Mucosa of stomach (tissue), 1 donor: ENCODE results near the gene TANGO6.

Experiments used
- H3K27me3 ChIP-seq: one replicate; pipeline ENCODE4 v1.7.0; 2013; ENCODE audit warnings: mild to moderate bottlenecking, low read length; ENCODE audit not compliant: control insufficient read depth, insufficient read depth
- H3K36me3 ChIP-seq: one replicate; pipeline ENCODE4 v1.7.0; 2013; ENCODE audit warnings: low read length; ENCODE audit not compliant: control insufficient read depth, insufficient read depth
- H3K4me1 ChIP-seq: one replicate; pipeline ENCODE4 v1.7.0; 2013; ENCODE audit warnings: mild to moderate bottlenecking, low read length; ENCODE audit not compliant: control insufficient read depth, insufficient read depth
- H3K4me3 ChIP-seq: one replicate; pipeline ENCODE4 v1.7.0; 2013; ENCODE audit warnings: low read length
- H3K9ac ChIP-seq: one replicate; pipeline ENCODE4 v1.7.0; 2013; ENCODE audit warnings: mild to moderate bottlenecking, low read length, moderate library complexity
- H3K9me3 ChIP-seq: one replicate; pipeline ENCODE4 v1.7.0; 2013; ENCODE audit warnings: mild to moderate bottlenecking, low read length, moderate library complexity; ENCODE audit not compliant: control insufficient read depth
- donor health status: Pancreatic carcinoma.

TANGO6 gene

DNA sequence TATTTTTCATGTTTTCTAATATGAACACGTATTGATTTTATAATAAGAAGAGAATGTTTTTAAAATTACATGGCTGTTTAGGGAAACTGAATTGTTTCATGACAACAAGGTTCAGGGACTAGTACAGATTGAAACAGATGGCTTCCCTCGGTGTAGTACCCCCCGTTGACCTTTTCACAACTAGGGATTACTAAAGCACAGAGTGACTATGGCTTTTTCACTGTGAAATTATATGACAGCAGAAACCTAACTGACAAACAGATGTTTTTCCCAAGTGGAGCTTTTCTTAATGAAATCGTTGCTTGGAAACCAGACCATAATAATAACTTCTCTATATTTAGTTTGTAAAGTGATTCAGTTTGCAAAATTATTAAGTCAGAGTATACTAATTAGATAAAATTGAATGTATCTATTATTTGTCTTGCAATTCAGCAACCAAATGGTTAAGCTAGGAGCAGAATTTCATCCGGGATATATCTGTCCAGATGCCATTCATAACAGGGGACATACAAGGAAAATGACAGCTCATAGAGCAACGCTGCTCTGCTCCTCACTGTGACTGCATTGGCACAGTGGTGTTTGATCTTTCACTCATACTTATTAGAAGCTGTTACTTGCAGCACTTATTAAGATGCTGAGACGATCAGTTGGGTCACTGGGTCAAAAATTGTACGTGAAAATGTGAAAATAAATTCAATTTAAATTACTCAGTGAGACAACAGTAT, 111.7 kb downstream of the TANGO6 start:
- Histone ChIP-seq H3K9ac (no peak overlapping the region), H3K4me1 (no peaks in the 10 kb centered on the region), H3K27me3 (no peaks in the 10 kb centered on the region), H3K4me3 (no peak overlapping the region), H3K9me3 (no peaks in the 10 kb centered on the region), H3K36me3 (no peaks in the 10 kb centered on the region)

GRCh38 chr16:68960910-68961309, 117.6 kb downstream of the TANGO6 start:
- no peaks in the 10 kb centered on the region for H3K36me3 ChIP-seq
- no peaks in the 10 kb centered on the region for H3K27me3 ChIP-seq

GRCh38 chr16:68961778-68962402, 118.6 kb downstream of the TANGO6 start:
- no peak overlapping the region for H3K4me3 ChIP-seq
- H3K36me3 ChIP-seq = no peaks in the 10 kb centered on the region
- H3K27me3 ChIP-seq = no peaks in the 10 kb centered on the region
- no peaks in the 10 kb centered on the region for H3K4me1 ChIP-seq
- no peaks in the 10 kb centered on the region for H3K9me3 ChIP-seq
- H3K9ac ChIP-seq = no peak overlapping the region

More at GRCh38 chr16:68960910-68961309, 117.6 kb downstream of the TANGO6 start:
- Histone ChIP-seq H3K9me3 (no peaks in the 10 kb centered on the region), H3K4me1 (no peaks in the 10 kb centered on the region), H3K9ac (no peak overlapping the region), H3K4me3 (no peak overlapping the region)

DNA sequence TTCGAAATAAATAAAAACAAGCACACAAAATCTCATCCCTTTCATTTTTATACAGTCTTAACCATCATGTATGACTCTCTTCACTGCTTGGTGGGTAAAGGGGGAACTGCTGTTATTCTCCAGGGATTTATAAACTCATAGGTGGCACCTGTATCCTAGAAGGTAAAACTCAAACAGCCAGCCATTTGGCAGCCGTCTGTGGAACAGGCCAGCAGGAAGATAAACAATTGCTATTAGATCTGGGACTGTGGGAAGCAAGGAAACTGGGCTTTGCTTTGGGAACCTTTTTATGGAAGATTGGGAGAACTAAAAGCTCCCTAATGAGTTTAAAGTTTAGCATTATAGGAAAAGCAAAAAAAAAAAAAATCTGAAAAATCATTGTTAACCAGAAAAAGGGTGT, 126.0 kb downstream of the TANGO6 start:
- H3K36me3 ChIP-seq = no peaks in the 10 kb centered on the region
- H3K9ac ChIP-seq = no peak overlapping the region
- H3K27me3 ChIP-seq = no peaks in the 10 kb centered on the region
- H3K4me3 ChIP-seq = no peak overlapping the region
- H3K4me1 ChIP-seq = peaks cover 6% of the 10 kb centered on the region
- H3K9me3 ChIP-seq = no peaks in the 10 kb centered on the region

DNA sequence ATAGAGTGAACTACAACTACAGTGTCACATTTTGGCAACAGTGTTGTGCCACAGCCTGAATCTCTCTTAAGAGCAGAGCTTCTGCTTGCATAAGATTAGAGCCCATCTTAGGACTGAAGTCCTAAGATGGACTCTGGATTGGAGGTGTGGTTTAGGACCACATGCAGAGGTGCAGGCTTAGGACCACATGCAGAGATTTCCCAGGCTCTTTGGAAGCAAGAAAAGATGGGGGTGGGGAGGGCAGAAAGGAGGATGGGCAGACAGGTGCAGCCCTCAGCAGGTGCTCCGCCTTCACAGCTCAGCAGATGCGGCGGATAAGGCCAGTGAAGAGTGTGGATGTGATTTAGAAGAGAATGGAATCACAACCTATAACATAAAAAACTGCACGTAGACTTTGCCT, 128.7 kb downstream of the TANGO6 start:
- no peak overlapping the region for H3K9ac ChIP-seq
- H3K27me3 ChIP-seq = no peaks in the 10 kb centered on the region
- H3K4me3 ChIP-seq = no peak overlapping the region
- no peaks in the 10 kb centered on the region for H3K9me3 ChIP-seq
- H3K4me1 ChIP-seq = peaks cover 6% of the 10 kb centered on the region
- H3K36me3 ChIP-seq = no peaks in the 10 kb centered on the region

DNA sequence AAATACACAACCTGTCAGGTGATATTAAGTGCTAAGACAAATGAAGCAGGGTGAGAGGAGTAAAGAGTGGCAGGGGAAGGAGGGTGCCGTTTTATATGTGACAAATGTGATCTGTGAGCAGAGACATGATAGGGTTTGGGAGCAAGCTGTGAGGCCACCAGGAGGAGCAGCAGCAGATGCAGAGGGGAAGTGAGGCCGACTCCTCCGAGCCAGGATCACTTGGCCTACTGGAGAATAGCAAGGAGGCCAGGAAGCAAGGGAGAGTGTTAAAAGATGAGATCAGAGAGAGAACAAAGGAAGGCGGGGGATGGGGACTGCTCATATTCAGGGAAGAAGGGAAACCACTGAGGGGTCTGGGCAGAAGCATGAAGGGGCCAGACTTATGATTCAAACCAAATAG, 129.4 kb downstream of the TANGO6 start:
- Histone ChIP-seq H3K4me1 (peaks cover 6% of the 10 kb centered on the region), H3K36me3 (no peaks in the 10 kb centered on the region), H3K9me3 (no peaks in the 10 kb centered on the region), H3K4me3 (no peak overlapping the region), H3K9ac (no peak overlapping the region), H3K27me3 (no peaks in the 10 kb centered on the region)

- Histone ChIP-seq H3K27me3 (no peaks in the 10 kb centered on the region), H3K4me3 (no peak overlapping the region), H3K36me3 (no peaks in the 10 kb centered on the region), H3K9me3 (no peaks in the 10 kb centered on the region), H3K4me1 (peaks cover 6% of the 10 kb centered on the region), H3K9ac (no peak overlapping the region)
Measured at GRCh38 chr16:68973611-68974120, 130.3 kb downstream of the TANGO6 start.

GRCh38 chr16:68978303-68978954, 135.1 kb downstream of the TANGO6 start:
- H3K27me3 ChIP-seq = no peaks in the 10 kb centered on the region
- no peaks in the 10 kb centered on the region for H3K4me1 ChIP-seq
- no peaks in the 10 kb centered on the region for H3K9me3 ChIP-seq
- H3K36me3 ChIP-seq = no peaks in the 10 kb centered on the region
- H3K9ac ChIP-seq = no peak overlapping the region
- H3K4me3 ChIP-seq = no peak overlapping the region

DNA sequence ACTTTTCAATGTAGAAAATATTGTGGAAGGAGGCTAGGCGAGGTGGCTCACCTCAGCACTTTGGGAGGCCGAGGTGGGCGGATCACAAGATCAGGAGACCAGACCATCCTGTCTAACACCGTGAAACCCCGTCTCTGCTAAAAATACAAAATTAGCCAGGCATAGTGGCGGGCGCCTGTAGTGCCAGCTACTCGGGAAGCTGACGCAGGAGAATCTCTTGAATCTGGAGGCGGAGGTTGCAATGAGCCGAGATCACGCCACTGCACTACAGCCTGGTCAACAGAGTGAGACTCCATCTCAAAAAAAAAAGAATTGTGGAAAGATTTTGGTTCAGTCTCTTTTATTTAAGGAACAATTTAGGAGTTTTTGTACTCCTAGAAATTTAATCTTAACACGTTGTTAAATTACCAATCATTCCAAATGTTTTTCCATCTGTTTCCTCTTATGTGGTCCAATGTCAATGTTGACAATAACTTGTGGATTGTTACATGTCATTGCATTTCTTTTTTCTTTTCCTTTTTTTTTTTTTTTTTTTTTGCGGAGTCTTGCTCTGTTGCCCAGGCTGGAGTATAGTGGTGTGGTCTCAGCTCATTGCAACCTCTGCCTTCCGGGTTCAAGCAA, 137.5 kb downstream of the TANGO6 start:
- no peak overlapping the region for H3K4me3 ChIP-seq
- H3K9me3 ChIP-seq = no peaks in the 10 kb centered on the region
- H3K36me3 ChIP-seq = no peaks in the 10 kb centered on the region
- H3K9ac ChIP-seq = no peak overlapping the region
- H3K4me1 ChIP-seq = no peaks in the 10 kb centered on the region
- no peaks in the 10 kb centered on the region for H3K27me3 ChIP-seq

- H3K4me1 ChIP-seq = no peaks in the 10 kb centered on the region
- H3K36me3 ChIP-seq = no peaks in the 10 kb centered on the region
- no peaks in the 10 kb centered on the region for H3K27me3 ChIP-seq
- no peak overlapping the region for H3K4me3 ChIP-seq
- H3K9me3 ChIP-seq = no peaks in the 10 kb centered on the region
- H3K9ac ChIP-seq = no peak overlapping the region
Measured at GRCh38 chr16:68981971-68982370, 138.6 kb downstream of the TANGO6 start.

DNA sequence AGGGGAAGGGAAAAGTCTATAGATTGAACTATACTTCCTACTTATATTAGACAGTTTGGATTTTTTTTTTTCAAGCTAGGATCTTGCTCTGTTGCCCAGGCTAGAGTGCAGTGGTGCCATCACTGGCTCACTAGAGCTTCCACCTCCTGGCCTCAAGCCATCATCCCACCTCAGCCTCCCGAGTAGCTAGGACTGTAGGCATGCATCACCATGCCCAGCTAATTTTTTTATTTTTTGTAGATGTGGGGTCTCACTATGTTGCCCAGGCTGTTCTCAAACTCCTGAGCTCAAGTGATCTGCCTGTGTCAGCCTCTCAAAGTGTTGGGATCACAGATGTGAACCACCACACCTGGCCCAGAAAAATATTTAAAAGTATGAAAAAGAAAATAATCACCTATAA, 141.1 kb downstream of the TANGO6 start:
- Histone ChIP-seq H3K4me1 (no peaks in the 10 kb centered on the region), H3K36me3 (no peaks in the 10 kb centered on the region)

GRCh38 chr16:68985268-68985667, 141.9 kb downstream of the TANGO6 start:
- no peak overlapping the region for H3K9ac ChIP-seq
- H3K36me3 ChIP-seq = no peaks in the 10 kb centered on the region
- H3K27me3 ChIP-seq = no peaks in the 10 kb centered on the region
- no peak overlapping the region for H3K4me3 ChIP-seq
- H3K9me3 ChIP-seq = no peaks in the 10 kb centered on the region
- no peaks in the 10 kb centered on the region for H3K4me1 ChIP-seq

More for the DNA sequence above, 141.1 kb downstream of the TANGO6 start:
- Histone ChIP-seq H3K9me3 (no peaks in the 10 kb centered on the region), H3K4me3 (no peak overlapping the region), H3K27me3 (no peaks in the 10 kb centered on the region), H3K9ac (no peak overlapping the region)
